IMR-90 (cell line): ENCODE results near the gene GPRC5B. TPM values are rescaled to one million over a fixed set of nuclear protein-coding genes. Genes with fewer than 3 reads are reported as not detected.

ENCODE experiments used
- ATAC-seq: fragments of 200-7000 bp; cut with Tn5 transposase; 2 replicates; pipeline ENCODE4 v1.9.1; 2020; ENCODE audit warnings: low read depth, mild to moderate bottlenecking, moderate library complexity
- BruUV-seq: library from RNA; stranded (reverse); fragments of 400-500 nt; replicated peaks from 2 replicates; lab custom pipeline; 2021; lab: Mats Ljungman, UMichigan
- CTCF ChIA-PET: fragments of 300-600 bp; formaldehyde crosslinking; extraction: SDS; loops from one replicate; lab custom pipeline; 2021; ENCODE audit warnings: antibody characterized with exemption; lab: Yijun Ruan, JAX
- POLR2A ChIA-PET: fragments of 300-600 bp; sonication (Branson Sonifier 250); formaldehyde crosslinking; loops from one replicate; lab custom pipeline; 2022; ENCODE audit warnings: antibody characterized with exemption; ENCODE audit not compliant: unreplicated experiment; lab: Charles Lee
- DNase-seq: peaks from one replicate; pipeline ENCODE4 v3.0.0; 2013
- H2AFZ ChIP-seq: replicated peaks from 2 replicates; pipeline ENCODE3; 2013; ENCODE audit warnings: low read length, mild to moderate bottlenecking; ENCODE audit not compliant: poor library complexity
- H2AK5ac ChIP-seq: 2 replicates; pipeline ENCODE4 v1.6.1; 2013; ENCODE audit warnings: low read depth, low read length, inconsistent platforms
- H2AK9ac ChIP-seq: replicated peaks from 2 replicates; pipeline ENCODE3; 2013; ENCODE audit warnings: mild to moderate bottlenecking, low read depth, low read length, moderate library complexity; ENCODE audit not compliant: poor library complexity
- H2BK120ac ChIP-seq: 2 replicates; pipeline ENCODE4 v1.6.1; 2013; ENCODE audit warnings: low read depth, low read length, inconsistent platforms
- H2BK15ac ChIP-seq: 3 replicates; pipeline ENCODE4 v1.6.1; 2013; ENCODE audit warnings: low read depth, low read length, inconsistent platforms
- H2BK20ac ChIP-seq: 2 replicates; pipeline ENCODE4 v1.6.1; 2013; ENCODE audit warnings: low read depth, mild to moderate bottlenecking, inconsistent platforms, low read length, moderate library complexity
- H2BK5ac ChIP-seq: 2 replicates; pipeline ENCODE4 v1.6.1; 2013; ENCODE audit warnings: mild to moderate bottlenecking, low read depth, low read length, inconsistent platforms; ENCODE audit not compliant: poor library complexity, severe bottlenecking
- H3K14ac ChIP-seq: replicated peaks from 2 replicates; pipeline ENCODE4 v1.6.1; 2013; ENCODE audit warnings: low read depth, low read length, inconsistent platforms
- H3K18ac ChIP-seq: 2 replicates; pipeline ENCODE4 v1.6.1; 2013; ENCODE audit warnings: low read depth, low read length, control low read depth
- H3K23ac ChIP-seq: 2 replicates; pipeline ENCODE4 v1.6.1; 2013; ENCODE audit warnings: low read depth, low read length, inconsistent platforms
- H3K27ac ChIP-seq: 2 replicates; pipeline ENCODE4 v1.5.1; 2013; ENCODE audit warnings: mild to moderate bottlenecking, control low read depth, low read length; ENCODE audit not compliant: insufficient read depth
- H3K27me3 ChIP-seq: 2 replicates; pipeline ENCODE4 v1.6.1; 2013; ENCODE audit warnings: low read length; ENCODE audit not compliant: control insufficient read depth, insufficient read depth
- H3K36me3 ChIP-seq: 2 replicates; pipeline ENCODE4 v1.6.1; 2013; ENCODE audit warnings: low read length, mixed read lengths; ENCODE audit not compliant: control insufficient read depth, insufficient read depth
- H3K4ac ChIP-seq: 2 replicates; pipeline ENCODE4 v1.6.1; 2013; ENCODE audit warnings: low read depth, low read length, inconsistent platforms
- H3K4me1 ChIP-seq: 2 replicates; pipeline ENCODE4 v1.6.1; 2013; ENCODE audit warnings: low read length, mixed read lengths; ENCODE audit not compliant: control insufficient read depth, insufficient read depth
- H3K4me2 ChIP-seq: 2 replicates; pipeline ENCODE4 v1.6.1; 2013; ENCODE audit warnings: low read depth, mild to moderate bottlenecking, control low read depth, low read length, moderate library complexity
- H3K4me3 ChIP-seq: 2 replicates; pipeline ENCODE4 v1.5.1; 2013; ENCODE audit warnings: low read depth, mild to moderate bottlenecking, control low read depth, low read length, moderate library complexity; ENCODE audit not compliant: insufficient read depth
- H3K56ac ChIP-seq: 2 replicates; pipeline ENCODE4 v1.6.1; 2013; ENCODE audit warnings: low read length, inconsistent platforms; ENCODE audit not compliant: insufficient read depth; ENCODE audit errors: extremely low read depth
- H3K79me1 ChIP-seq, 2 experiments: 2 replicates each; pipeline ENCODE4 v1.6.1; 2013; ENCODE audit warnings: low read length in 2 of 2, inconsistent platforms in 1 of 2, low read depth in 1 of 2
- H3K9ac ChIP-seq: 2 replicates; pipeline ENCODE4 v1.6.1; 2013; ENCODE audit warnings: low read depth, low read length, control low read depth
- H3K9me1 ChIP-seq: 2 replicates; pipeline ENCODE4 v1.6.1; 2013; ENCODE audit warnings: low read length, inconsistent platforms; ENCODE audit not compliant: insufficient read depth
- H3K9me3 ChIP-seq: 2 replicates; pipeline ENCODE4 v1.6.1; 2013; ENCODE audit warnings: low read length; ENCODE audit not compliant: control insufficient read depth, insufficient read depth
- H4K20me1 ChIP-seq: 2 replicates; pipeline ENCODE4 v1.6.1; 2013; ENCODE audit warnings: low read length, inconsistent platforms; ENCODE audit not compliant: insufficient read depth
- H4K5ac ChIP-seq: 2 replicates; pipeline ENCODE4 v1.6.1; 2013; ENCODE audit warnings: mild to moderate bottlenecking, low read depth, low read length, control low read depth
- H4K8ac ChIP-seq, 2 experiments: 2 replicates each; pipeline ENCODE4 v1.6.1; 2013; ENCODE audit warnings: low read depth in 2 of 2, low read length in 2 of 2, control low read depth in 1 of 2, inconsistent platforms in 1 of 2
- H4K91ac ChIP-seq: 2 replicates; pipeline ENCODE4 v1.6.1; 2013; ENCODE audit warnings: low read depth, low read length, inconsistent platforms; ENCODE audit not compliant: insufficient read depth
- CEBPB ChIP-seq: IDR thresholded peaks from 2 replicates; pipeline ENCODE4 v1.6.1; 2012; ENCODE audit warnings: low read depth, low read length, improper control_type of control experiment
- POLR2A ChIP-seq: IDR thresholded peaks from 2 replicates; pipeline ENCODE4 v1.6.1; 2012; ENCODE audit warnings: mild to moderate bottlenecking, low read depth, low read length
- USF2 ChIP-seq: fragments of 150-350 bp; IDR thresholded peaks from 2 replicates; pipeline ENCODE4 v1.6.1; 2017; ENCODE audit warnings: mild to moderate bottlenecking, antibody characterized with exemption, low read length, low read depth
- WGBS, 2 experiments: methylation state at CpG; one replicate each; pipeline versions ENCODE4 v1.1.5 to v1.1.7; 2013; ENCODE audit warnings: missing lambda C conversion rate in 2 of 2; ENCODE audit not compliant: insufficient read length in 1 of 2; ENCODE audit errors: extremely low coverage in 2 of 2; 5-methylcytosine and 5-hydroxymethylcytosine counted together
- dilution Hi-C: fragments of 300-500 bp; cut with HindIII; formaldehyde crosslinking; loops from one replicate; pipeline ENCODE4 v1.14.3; 2018; ENCODE audit warnings: low sequenced_read_pairs; ENCODE audit not compliant: unreplicated experiment
- in situ Hi-C: fragments of 300-500 bp; cut with MboI; formaldehyde crosslinking; loops from 3 replicates; pipeline ENCODE4 v1.14.3; 2019; ENCODE audit warnings: low sequenced_read_pairs, inconsistent platforms, mixed read lengths
- intact Hi-C: fragments of 100-400 bp; cut with micrococcal nuclease; formaldehyde crosslinking; loops from 2 replicates; pipeline ENCODE4 v1.10.0; 2022
- polyA plus RNA-seq, 3 experiments: library from polyadenylated mRNA; depleted of rRNA; stranded (reverse); fragments of >200 nt; gene quantifications; 2 replicates each; pipeline ENCODE4 v1.2.3, GENCODE V29; 2012; ENCODE audit warnings: low replicate concordance in 1 of 3
- total RNA-seq: library from RNA; depleted of rRNA; stranded (reverse); fragments of >200 nt; gene quantifications from 2 replicates; pipeline ENCODE4 v1.2.3, GENCODE V29; 2012

Gene GPRC5B
- total and polyA plus RNA-seq, 2 of the 4 experiments (the other 2 are of a cell fraction) = 2.5 to 8.5 TPM

- Histone ChIP-seq H2AFZ (no peak overlapping the region), H3K9me1 (peaks cover 5% of the 10 kb centered on the region; the same call in 1 of the 2 replicates), H3K14ac (peak overlapping the region; percentile 49; the same call in 1 of the 2 replicates), H3K36me3 (no peaks in the 10 kb centered on the region), H2BK15ac (peak overlapping the region; percentile 86; the same call in 1 of the 3 replicates), H3K9ac (no peak overlapping the region), H3K9me3 (no peaks in the 10 kb centered on the region), H2BK5ac (no peak overlapping the region), H2BK120ac (peak overlapping the region; percentile 58), H2AK9ac (no peak overlapping the region), H3K56ac (no peak overlapping the region), H3K27ac (no peak overlapping the region), H4K20me1 (no peaks in the 10 kb centered on the region), H4K5ac (no peak overlapping the region), H2AK5ac (peak overlapping the region; percentile 69; the same call in 1 of the 2 replicates), H3K18ac (peak overlapping the region; percentile 4; the same call in 1 of the 2 replicates), H3K4me2 (no peak overlapping the region), H3K23ac (no peak overlapping the region), H3K4me3 (no peak overlapping the region), H3K4ac (peak overlapping the region; percentile 32; the same call in 1 of the 2 replicates), H3K27me3 (no peaks in the 10 kb centered on the region), H3K4me1 (peaks cover 3% of the 10 kb centered on the region), H4K8ac (0 out of 4 replicates have a peak overlapping the region, but pooled peaks of 1 of the 2 experiments have one; percentile 11), H4K91ac (peak overlapping the region; percentile 57; the same call in 1 of the 2 replicates), H3K79me1 (no peaks in the 10 kb centered on the region), H2BK20ac (peak overlapping the region; percentile 53)
- POLR2A ChIA-PET = no interaction called here
- intact Hi-C loops = no loop called here
- no TSS peak for BruUV-seq
- peak; percentile 12; the same call in 1 of the 2 replicates for ATAC-seq
- CTCF ChIA-PET = interaction anchor here (0.6 to 1.2 kb wide), 2 partner anchors 18 to 1491 kb away, joined by 3 to 4 read pairs; no protein-coding TSS in a partner anchor
- in situ Hi-C loops = no loop called here
- DNase-seq = no peak
- no peak for TF ChIP-seq CEBPB
- no peak for TF ChIP-seq POLR2A
- no peak for TF ChIP-seq USF2
- dilution Hi-C loops = no loop called here
- WGBS, 2 experiments = no CpG with 5 or more reads among the region's 5 CpGs
These were observed 53.6 kb downstream of the GPRC5B start for GRCh38 chr16:19830902-19831560.
